Measurements from ENCODE around the gene SPATA12. TPM values are rescaled to one million over a fixed set of nuclear protein-coding genes. Genes with fewer than 3 reads are reported as not detected.

SPATA12 gene
- total RNA-seq, 1 donor = not detected

GRCh38 chr3:57108684-57109083 lies 48.2 kb downstream of the SPATA12 start:
- Histone ChIP-seq H3K27me3 (ENCODE audit: insufficient read depth, low read length) (no peaks in the 10 kb centered on the region), H3K9me3 (ENCODE audit: low read depth, low read length) (no peaks in the 10 kb centered on the region), H3K4me1 (ENCODE audit: insufficient read depth, low read length) (no peaks in the 10 kb centered on the region), H3K4me3 (ENCODE audit: low read length) (no peak overlapping the region)

- H3K4me1 ChIP-seq (ENCODE audit: insufficient read depth, low read length) = no peaks in the 10 kb centered on the region
- H3K27me3 ChIP-seq (ENCODE audit: insufficient read depth, low read length) = no peaks in the 10 kb centered on the region
- no peaks in the 10 kb centered on the region for H3K9me3 ChIP-seq (ENCODE audit: low read depth, low read length)
- no peak overlapping the region for H3K4me3 ChIP-seq (ENCODE audit: low read length)
Observed at GRCh38 chr3:57109437-57110199, 49.2 kb downstream of the SPATA12 start.

- no peaks in the 10 kb centered on the region for H3K27me3 ChIP-seq (ENCODE audit: insufficient read depth, low read length)
Observed at GRCh38 chr3:57110214-57110613, 49.8 kb downstream of the SPATA12 start.

GRCh38 chr3:57110798-57111197 lies 50.3 kb downstream of the SPATA12 start:
- no peaks in the 10 kb centered on the region for H3K27me3 ChIP-seq (ENCODE audit: insufficient read depth, low read length)
- no peaks in the 10 kb centered on the region for H3K4me1 ChIP-seq (ENCODE audit: insufficient read depth, low read length)
- no peak overlapping the region for H3K4me3 ChIP-seq (ENCODE audit: low read length)
- no peaks in the 10 kb centered on the region for H3K9me3 ChIP-seq (ENCODE audit: low read depth, low read length)

More at GRCh38 chr3:57110214-57110613, 49.8 kb downstream of the SPATA12 start:
- H3K9me3 ChIP-seq (ENCODE audit: low read depth, low read length) = no peaks in the 10 kb centered on the region
- no peaks in the 10 kb centered on the region for H3K4me1 ChIP-seq (ENCODE audit: insufficient read depth, low read length)
- H3K4me3 ChIP-seq (ENCODE audit: low read length) = no peak overlapping the region

- Histone ChIP-seq H3K27me3 (ENCODE audit: insufficient read depth, low read length) (no peaks in the 10 kb centered on the region), H3K9me3 (ENCODE audit: low read depth, low read length) (no peaks in the 10 kb centered on the region), H3K4me1 (ENCODE audit: insufficient read depth, low read length) (no peaks in the 10 kb centered on the region), H3K4me3 (ENCODE audit: low read length) (no peak overlapping the region)
Observed at GRCh38 chr3:57112206-57112605, 51.7 kb downstream of the SPATA12 start.

GRCh38 chr3:57116501-57116900 lies 56.0 kb downstream of the SPATA12 start:
- Histone ChIP-seq H3K27me3 (ENCODE audit: insufficient read depth, low read length) (no peaks in the 10 kb centered on the region), H3K4me1 (ENCODE audit: insufficient read depth, low read length) (no peaks in the 10 kb centered on the region), H3K9me3 (ENCODE audit: low read depth, low read length) (no peaks in the 10 kb centered on the region), H3K4me3 (ENCODE audit: low read length) (no peak overlapping the region)

GRCh38 chr3:57118254-57118653 lies 57.8 kb downstream of the SPATA12 start:
- H3K27me3 ChIP-seq (ENCODE audit: insufficient read depth, low read length) = no peaks in the 10 kb centered on the region
- H3K9me3 ChIP-seq (ENCODE audit: low read depth, low read length) = no peaks in the 10 kb centered on the region
- H3K4me3 ChIP-seq (ENCODE audit: low read length) = no peak overlapping the region
- H3K4me1 ChIP-seq (ENCODE audit: insufficient read depth, low read length) = no peaks in the 10 kb centered on the region

GRCh38 chr3:57120040-57120439 lies 59.6 kb downstream of the SPATA12 start:
- no peaks in the 10 kb centered on the region for H3K9me3 ChIP-seq (ENCODE audit: low read depth, low read length)
- no peaks in the 10 kb centered on the region for H3K4me1 ChIP-seq (ENCODE audit: insufficient read depth, low read length)
- H3K27me3 ChIP-seq (ENCODE audit: insufficient read depth, low read length) = no peaks in the 10 kb centered on the region
- no peak overlapping the region for H3K4me3 ChIP-seq (ENCODE audit: low read length)

GRCh38 chr3:57120451-57121174 lies 60.1 kb downstream of the SPATA12 start:
- H3K27me3 ChIP-seq (ENCODE audit: insufficient read depth, low read length) = no peaks in the 10 kb centered on the region
- H3K4me1 ChIP-seq (ENCODE audit: insufficient read depth, low read length) = no peaks in the 10 kb centered on the region
- H3K4me3 ChIP-seq (ENCODE audit: low read length) = no peak overlapping the region

More at GRCh38 chr3:57120451-57121174, 60.1 kb downstream of the SPATA12 start:
- no peaks in the 10 kb centered on the region for H3K9me3 ChIP-seq (ENCODE audit: low read depth, low read length)

Other genes starting within 250 kb of the SPATA12 start
- under 0.01 TPM for gene IL17RD, start 104.7 kb downstream of the SPATA12 start, total RNA-seq
- 0.52 TPM for gene HESX1, start 139.3 kb downstream of the SPATA12 start, total RNA-seq
- gene APPL1, start 167.1 kb downstream of the SPATA12 start, total RNA-seq = 53.9 TPM
- 0.10 TPM for gene ASB14, start 232.0 kb downstream of the SPATA12 start, total RNA-seq

Measured in mononuclear cell (primary cell).